Keratinocyte (primary cell): ENCODE results near the gene MTMR1. TPM values are rescaled to one million over a fixed set of nuclear protein-coding genes. Genes with fewer than 3 reads are reported as not detected.
A peak's percentile ranks its signal among the peaks of the same experiment; 100 is the strongest.

Source experiments
- DNase-seq: peaks from one replicate; pipeline ENCODE4 v3.0.0-alpha.2; 2011; ENCODE audit warnings: low read depth, missing footprints, low spot score
- FAIRE-seq: peaks from 2 replicates; lab custom pipeline; 2011; peaks lifted over from hg19 to GRCh38; lab: Jason Lieb, UNC
- H2AFZ ChIP-seq: 2 replicates; pipeline ENCODE4 v1.6.0; 2012; ENCODE audit warnings: low read length, control low read depth, inconsistent platforms; ENCODE audit not compliant: control insufficient read depth
- H3K27ac ChIP-seq: 2 replicates; pipeline ENCODE4 v1.5.1; 2011; ENCODE audit warnings: low read length; ENCODE audit not compliant: control insufficient read depth, insufficient read depth
- H3K27me3 ChIP-seq: 3 replicates; pipeline ENCODE4 v1.6.0; 2011; ENCODE audit warnings: low read length; ENCODE audit not compliant: control insufficient read depth, insufficient read depth; ENCODE audit errors: extremely low read depth
- H3K36me3 ChIP-seq, 2 experiments: 2 replicates in 1 of 2; 3 replicates in 1 of 2; pipeline ENCODE4 v1.5.1; 2011; ENCODE audit warnings: low read length in 2 of 2, mild to moderate bottlenecking in 1 of 2; ENCODE audit not compliant: control insufficient read depth in 2 of 2, insufficient read depth in 2 of 2; ENCODE audit errors: extremely low read depth in 1 of 2
- H3K4me1 ChIP-seq: 3 replicates; pipeline ENCODE4 v1.5.1; 2011; ENCODE audit warnings: low read length; ENCODE audit not compliant: control insufficient read depth, insufficient read depth; ENCODE audit errors: extremely low read depth
- H3K4me2 ChIP-seq: 3 replicates; pipeline ENCODE4 v1.6.0; 2011; ENCODE audit warnings: low read depth, low read length; ENCODE audit not compliant: control insufficient read depth, insufficient read depth; ENCODE audit errors: extremely low read depth
- H3K4me3 ChIP-seq, 3 experiments: fragments of 200-600 bp in 1 of 3; sonication (generic) in 1 of 3; 2 replicates in 2 of 3; 3 replicates in 1 of 3; pipeline ENCODE4 v1.5.1; 2011 to 2016; ENCODE audit warnings: low read length in 3 of 3, mild to moderate bottlenecking in 3 of 3, control low read depth in 2 of 3, inconsistent platforms in 1 of 3, low read depth in 1 of 3, mixed read lengths in 1 of 3, mixed run types in 1 of 3, moderate library complexity in 1 of 3; ENCODE audit not compliant: control insufficient read depth in 2 of 3, insufficient read depth in 2 of 3; ENCODE audit errors: extremely low read depth in 1 of 3
- H3K79me2 ChIP-seq: 2 replicates; pipeline ENCODE4 v1.6.0; 2012; ENCODE audit warnings: low read length; ENCODE audit not compliant: control insufficient read depth, insufficient read depth
- H3K9ac ChIP-seq: 3 replicates; pipeline ENCODE4 v1.6.0; 2011; ENCODE audit warnings: low read length; ENCODE audit not compliant: control insufficient read depth, insufficient read depth; ENCODE audit errors: extremely low read depth
- H3K9me1 ChIP-seq: 3 replicates; pipeline ENCODE4 v1.6.0; 2011; ENCODE audit warnings: low read length; ENCODE audit not compliant: control insufficient read depth, insufficient read depth; ENCODE audit errors: extremely low read depth
- H3K9me3 ChIP-seq: 2 replicates; pipeline ENCODE4 v1.5.1; 2012; ENCODE audit warnings: low read depth, low read length; ENCODE audit not compliant: control insufficient read depth
- H4K20me1 ChIP-seq: 3 replicates; pipeline ENCODE4 v1.6.0; 2011; ENCODE audit warnings: low read length; ENCODE audit not compliant: control insufficient read depth, insufficient read depth; ENCODE audit errors: extremely low read depth
- CTCF ChIP-seq, 3 experiments: IDR thresholded peaks in 1 of 3; conservative IDR thresholded peaks in 1 of 3; optimal IDR thresholded peaks in 1 of 3; 2 replicates in 2 of 3; 3 replicates in 1 of 3; pipeline versions ENCODE3 to v1.5.1; 2011; ENCODE audit warnings: low read length in 3 of 3, mild to moderate bottlenecking in 3 of 3, moderate library complexity in 2 of 3, control low read depth in 1 of 3, inconsistent platforms in 1 of 3; ENCODE audit not compliant: insufficient read depth in 2 of 3; ENCODE audit errors: extremely low read depth in 1 of 3
- EZH2 ChIP-seq: IDR thresholded peaks from one replicate; pipeline ENCODE4 v1.6.1; 2012; ENCODE audit warnings: inconsistent platforms, mild to moderate bottlenecking, low read length, moderate library complexity
- dilution Hi-C: fragments of 300-500 bp; cut with MboI; formaldehyde crosslinking; loops from one replicate; pipeline ENCODE4 v1.7.0; 2020; ENCODE audit warnings: low sequenced_read_pairs; ENCODE audit not compliant: extremely low pct_ligation_motif_present
- polyA plus RNA-seq, 5 experiments: library from polyadenylated mRNA; depleted of rRNA in 3 of 5; stranded (reverse) in 3 of 5; stranded (forward) in 1 of 5; unstranded in 1 of 5; fragments of >200 nt; gene quantifications; 1 replicate in 1 of 5; 2 replicates in 3 of 5; 3 replicates in 1 of 5; pipeline versions ENCODE4 v1.2.1 to v1.2.3, GENCODE V29; 2011 to 2012; ENCODE audit warnings: missing spikeins in 2 of 5, low read depth in 1 of 5, low replicate concordance in 1 of 5

Gene MTMR1
- polyA plus RNA-seq, 1 donor (not counting 4 experiments of a cell fraction or from before 2014, with no cell fraction given), result 45.6 TPM

GRCh38 chrX:150648296-150648940, 44.8 kb upstream of the MTMR1 start:
- no peaks in the 10 kb centered on the region for H3K9me3 ChIP-seq
- H3K9ac ChIP-seq, result no peak overlapping the region
- H4K20me1 ChIP-seq, result no peaks in the 10 kb centered on the region
- H3K79me2 ChIP-seq, result no peaks in the 10 kb centered on the region
- H3K27ac ChIP-seq, result peak overlapping the region; percentile 74
- no peak for FAIRE-seq
- TF ChIP-seq EZH2 (no peak), CTCF (optimal IDR thresholded peaks at IDR 0.05 in 1 of 3, IDR thresholded peaks at IDR 0.05 in 1 of 3, conservative IDR thresholded peaks at IDR 0.05 in 1 of 3; ENCODE audit: extremely low read depth in 1 of 3, insufficient read depth in 2 of 3, low read length in 3 of 3) (no peak)
- peaks cover 11% of the 10 kb centered on the region for H3K4me1 ChIP-seq
- H3K27me3 ChIP-seq, result no peaks in the 10 kb centered on the region
- H3K4me2 ChIP-seq, result no peak overlapping the region
- H3K4me3 ChIP-seq, result no peak overlapping the region
- H3K9me1 ChIP-seq, result no peaks in the 10 kb centered on the region
- H3K36me3 ChIP-seq, result peaks cover 0 to 6% of the 10 kb centered on the region in 2 experiments
- dilution Hi-C loops, result no loop called here
- H2AFZ ChIP-seq, result no peak overlapping the region
- DNase-seq, result no peak

GRCh38 chrX:150649096-150649870, 43.9 kb upstream of the MTMR1 start:
- FAIRE-seq (no peak), DNase-seq (no peak)
- Histone ChIP-seq H3K9me3 (no peaks in the 10 kb centered on the region), H2AFZ (peak overlapping the region; percentile 6), H3K36me3 (peaks cover 0 to 6% of the 10 kb centered on the region in 2 experiments), H3K9me1 (no peaks in the 10 kb centered on the region), H4K20me1 (no peaks in the 10 kb centered on the region), H3K9ac (peak overlapping the region; percentile 22), H3K4me3 (no peak overlapping the region), H3K79me2 (no peaks in the 10 kb centered on the region), H3K4me2 (peak overlapping the region; percentile 9), H3K27me3 (no peaks in the 10 kb centered on the region), H3K4me1 (peaks cover 11% of the 10 kb centered on the region), H3K27ac (peak overlapping the region; percentile 74)
- no peak for TF ChIP-seq CTCF (optimal IDR thresholded peaks at IDR 0.05 in 1 of 3, IDR thresholded peaks at IDR 0.05 in 1 of 3, conservative IDR thresholded peaks at IDR 0.05 in 1 of 3; ENCODE audit: extremely low read depth in 1 of 3, insufficient read depth in 2 of 3, low read length in 3 of 3)
- TF ChIP-seq EZH2, result no peak
- dilution Hi-C loops, result no loop called here
